ENCODE results near the gene ARID1B.

GRCh38 chr6:157123234-157123633 is 346.1 kb downstream of the ARID1B start:
- TF ChIP-seq ZNF425 (CRISPR knock-in tag; conservative IDR thresholded peaks at IDR 0.05) (no peak), CTCF (IDR thresholded peaks at IDR 0.05) (no peak), MLX (CRISPR knock-in tag; IDR thresholded peaks at IDR 0.05) (no peak), FOXP1 (CRISPR knock-in tag; IDR thresholded peaks at IDR 0.05; ENCODE audit: borderline replicate concordance) (no peak), ETV6 (CRISPR knock-in tag; IDR thresholded peaks at IDR 0.05) (no peak)
